Astrocyte of the cerebellum (primary cell): ENCODE results near the gene DDX6.
"Not testable (repeated sequence)": the region's sequence is repeated elsewhere in the genome, so short reads cannot be mapped to it uniquely, and the experiment has no call there.

Experiments used
- DNase-seq: peaks from one replicate; pipeline ENCODE4 v3.0.0-alpha.2; 2011; ENCODE audit warnings: low read depth
- H3K4me3 ChIP-seq: 2 replicates; pipeline ENCODE4 v1.5.1; 2011; ENCODE audit warnings: mild to moderate bottlenecking, low read depth, low read length, moderate library complexity
- CTCF ChIP-seq: IDR thresholded peaks from 2 replicates; pipeline ENCODE4 v1.5.1; 2012; ENCODE audit warnings: low read length, low read depth, moderate library complexity, mild to moderate bottlenecking; ENCODE audit errors: missing control alignments
- in situ Hi-C: cut with HindIII; loops from 2 replicates; pipeline ENCODE4 v1.10.0; 2017; ENCODE audit warnings: low sequenced_read_pairs

Gene DDX6

GRCh38 chr11:118791111-118791960, at the start of gene DDX6:
Gene DDX6, minus strand, starts transcription at chr11:118791164. Its CDS starts 4,913 bp downstream, at chr11:118786251.
- in situ Hi-C loops = loop anchor here (10.0 kb wide), 3 partner anchors 73 to 113 kb away; no protein-coding TSS in a partner anchor
- peak; percentile 63 for DNase-seq
- TF ChIP-seq CTCF = peak; percentile 15

GRCh38 chr11:118838905-118839553, 48.1 kb upstream of the DDX6 start:
- H3K4me3 ChIP-seq = no peak overlapping the region
- no peak for DNase-seq
- in situ Hi-C loops = no loop called here
- no peak for TF ChIP-seq CTCF

More at GRCh38 chr11:118791111-118791960, at the start of gene DDX6:
- H3K4me3 ChIP-seq = peak within 1 kb of the TSS; percentile 93

GRCh38 chr11:118837868-118838267, 46.9 kb upstream of the DDX6 start:
- in situ Hi-C loops = no loop called here

GRCh38 chr11:118834427-118835028, 43.6 kb upstream of the DDX6 start:
- no peak for DNase-seq
- TF ChIP-seq CTCF = no peak
- H3K4me3 ChIP-seq = no peak overlapping the region
- in situ Hi-C loops = no loop called here

More at GRCh38 chr11:118837868-118838267, 46.9 kb upstream of the DDX6 start:
- DNase-seq = no peak
- H3K4me3 ChIP-seq = no peak overlapping the region
- TF ChIP-seq CTCF = no peak

GRCh38 chr11:118827118-118827517, 36.2 kb upstream of the DDX6 start:
- TF ChIP-seq CTCF = no peak
- no peak for DNase-seq
- no peak overlapping the region for H3K4me3 ChIP-seq
- in situ Hi-C loops = no loop called here

- DNase-seq, in situ Hi-C loops, H3K4me3 ChIP-seq: not testable (repeated sequence)
These were observed 32.1 kb upstream of the DDX6 start for GRCh38 chr11:118822936-118823510.
